Memory B cell (primary cell): Measurements from ENCODE around the gene AUTS2.
A peak's percentile ranks its signal among the peaks of the same experiment; 100 is the strongest.

Source experiments
- ATAC-seq: fragments of 150-1000 bp; cut with Tn5 transposase; 2 replicates; pipeline ENCODE4 v1.10.0; 2021; ENCODE audit warnings: low read depth, mild to moderate bottlenecking, moderate library complexity
- DNase-seq, 2 donors: peaks; one replicate each; pipeline ENCODE4 v3.0.0; 2022; ENCODE audit warnings: low spot score in 2 of 2
- H3K27ac Mint-ChIP-seq: one replicate; pipeline ENCODE4 v1.8.0; 2022; ENCODE audit warnings: mild to moderate bottlenecking, moderate library complexity, mixed read lengths
- H3K27me3 Mint-ChIP-seq: one replicate; pipeline ENCODE4 v1.8.0; 2022; ENCODE audit warnings: mixed read lengths
- H3K36me3 Mint-ChIP-seq: one replicate; pipeline ENCODE4 v1.8.0; 2022; ENCODE audit warnings: mild to moderate bottlenecking, mixed read lengths
- H3K4me1 Mint-ChIP-seq: one replicate; pipeline ENCODE4 v1.8.0; 2022; ENCODE audit warnings: mixed read lengths
- H3K4me3 Mint-ChIP-seq: one replicate; pipeline ENCODE4 v1.8.0; 2022; ENCODE audit warnings: mild to moderate bottlenecking, moderate library complexity, mixed read lengths
- H3K9me3 Mint-ChIP-seq: one replicate; pipeline ENCODE4 v1.8.0; 2022; ENCODE audit warnings: mixed read lengths

AUTS2 gene

DNA sequence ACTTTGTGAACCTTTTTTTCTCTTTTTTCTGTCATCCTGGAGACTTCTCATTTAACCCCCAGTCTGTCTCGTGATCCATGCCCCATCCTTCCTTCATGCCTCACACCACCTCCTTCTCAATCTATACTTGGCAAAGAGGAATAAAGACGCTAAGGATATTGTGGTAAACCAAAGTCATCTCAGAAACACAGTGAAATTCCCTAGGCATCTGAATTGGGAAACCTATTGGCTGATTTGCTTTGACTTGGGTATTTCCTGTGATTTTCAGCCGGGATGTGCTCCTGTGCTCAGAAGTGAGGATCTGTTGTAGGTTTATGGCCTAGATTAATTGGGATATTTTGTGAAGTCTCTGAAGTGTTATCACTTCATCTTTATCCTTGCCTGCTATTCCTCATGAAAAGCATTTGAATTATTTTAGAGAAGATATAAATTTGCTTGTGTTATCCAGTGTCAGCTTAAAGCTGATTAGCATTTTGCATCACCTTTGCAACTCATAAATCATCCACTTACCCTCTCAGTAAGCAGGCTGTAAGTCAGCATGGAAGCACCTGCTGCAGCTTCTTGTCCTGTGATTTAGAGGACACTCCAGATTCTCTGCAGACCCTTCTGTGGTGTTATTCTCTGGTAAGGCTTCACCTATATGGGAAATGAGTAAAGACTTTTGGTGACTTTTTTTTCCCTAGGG is 138.0 kb downstream of the AUTS2 start:
- no peak for ATAC-seq

DNA sequence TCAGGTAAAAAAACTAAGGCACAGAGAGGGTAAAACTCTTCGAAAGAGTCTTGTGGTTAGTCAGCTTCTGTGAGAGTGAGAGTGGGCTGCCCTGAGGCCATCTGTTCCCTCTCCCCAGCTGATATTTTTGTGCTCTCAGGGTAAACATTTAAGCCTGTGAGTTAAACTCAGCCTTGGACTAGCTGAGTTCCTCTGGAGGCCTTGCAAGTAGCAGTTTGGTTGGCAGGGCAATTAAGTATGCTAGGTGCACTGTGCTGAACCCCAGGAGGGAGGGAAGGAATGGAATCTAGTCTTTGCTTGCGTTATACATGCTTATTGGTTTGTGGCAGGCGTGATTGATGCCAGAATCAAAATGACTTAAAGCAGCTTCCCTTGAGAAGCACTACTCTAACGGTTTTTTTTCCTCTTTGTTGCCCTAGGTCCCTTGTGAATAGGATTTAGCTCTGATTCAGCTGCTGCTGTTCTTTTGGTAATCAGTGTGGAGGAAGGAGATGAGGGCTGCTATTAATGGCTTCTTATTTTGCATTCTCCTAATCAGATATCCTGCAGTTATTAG is 140.2 kb downstream of the AUTS2 start:
- no peaks in the 10 kb centered on the region for H3K27me3 Mint-ChIP-seq
- peaks cover 17% of the 10 kb centered on the region for H3K4me1 Mint-ChIP-seq
- H3K9me3 Mint-ChIP-seq = no peaks in the 10 kb centered on the region
- ATAC-seq (peak; percentile 22), DNase-seq (no peak)
- H3K4me3 Mint-ChIP-seq = no peak overlapping the region
- no peaks in the 10 kb centered on the region for H3K36me3 Mint-ChIP-seq
- H3K27ac Mint-ChIP-seq = peak overlapping the region; percentile 24

More for the DNA sequence above, 138.0 kb downstream of the AUTS2 start:
- H3K36me3 Mint-ChIP-seq = no peaks in the 10 kb centered on the region
- no peak for DNase-seq
- no peaks in the 10 kb centered on the region for H3K27me3 Mint-ChIP-seq
- no peak overlapping the region for H3K27ac Mint-ChIP-seq
- no peaks in the 10 kb centered on the region for H3K9me3 Mint-ChIP-seq
- H3K4me1 Mint-ChIP-seq = peaks cover 21% of the 10 kb centered on the region
- H3K4me3 Mint-ChIP-seq = no peak overlapping the region

- Mint-ChIP-seq H3K9me3 (no peaks in the 10 kb centered on the region), H3K27ac (peak overlapping the region; percentile 49), H3K27me3 (no peaks in the 10 kb centered on the region), H3K4me3 (no peak overlapping the region), H3K36me3 (no peaks in the 10 kb centered on the region), H3K4me1 (peaks cover 17% of the 10 kb centered on the region)
- ATAC-seq (peak; percentile 31), DNase-seq (no peak)
These were observed 140.9 kb downstream of the AUTS2 start for GRCh38 chr7:69739190-69739589.

- H3K4me3 Mint-ChIP-seq = peak overlapping the region; percentile 4
These were observed 141.7 kb downstream of the AUTS2 start for GRCh38 chr7:69739931-69740431.

DNA sequence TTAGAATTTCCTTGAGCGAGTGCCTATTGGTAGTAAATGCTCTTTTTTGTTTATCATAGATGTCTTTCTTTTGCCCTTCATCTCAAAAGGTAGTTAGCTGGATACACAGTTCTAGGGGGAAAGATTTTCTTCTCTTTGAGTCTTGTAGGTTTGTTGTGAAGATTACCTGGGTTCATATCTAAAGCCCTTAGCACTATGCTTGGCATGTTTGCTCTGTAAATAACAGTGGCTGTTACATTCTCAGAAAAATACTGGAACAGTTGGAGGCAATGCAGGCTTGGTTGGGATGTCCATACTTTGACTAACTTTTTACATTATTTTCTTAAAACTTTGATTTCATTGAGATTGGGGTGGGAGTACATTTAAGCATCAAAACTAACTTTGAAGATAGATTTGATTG is 144.0 kb downstream of the AUTS2 start:
- DNase-seq = no peak
- peaks cover 2% of the 10 kb centered on the region for H3K27me3 Mint-ChIP-seq
- H3K4me3 Mint-ChIP-seq = no peak overlapping the region
- H3K4me1 Mint-ChIP-seq = peaks cover 19% of the 10 kb centered on the region
- no peak for ATAC-seq
- H3K27ac Mint-ChIP-seq = no peak overlapping the region
- peaks cover 2% of the 10 kb centered on the region for H3K36me3 Mint-ChIP-seq
- H3K9me3 Mint-ChIP-seq = no peaks in the 10 kb centered on the region

More at GRCh38 chr7:69739931-69740431, 141.7 kb downstream of the AUTS2 start:
- Mint-ChIP-seq H3K9me3 (no peaks in the 10 kb centered on the region), H3K4me1 (peaks cover 17% of the 10 kb centered on the region), H3K27ac (peak overlapping the region; percentile 49), H3K27me3 (no peaks in the 10 kb centered on the region), H3K36me3 (no peaks in the 10 kb centered on the region)
- DNase-seq (peak; percentile 13 to 16), ATAC-seq (peak; percentile 73)

DNA sequence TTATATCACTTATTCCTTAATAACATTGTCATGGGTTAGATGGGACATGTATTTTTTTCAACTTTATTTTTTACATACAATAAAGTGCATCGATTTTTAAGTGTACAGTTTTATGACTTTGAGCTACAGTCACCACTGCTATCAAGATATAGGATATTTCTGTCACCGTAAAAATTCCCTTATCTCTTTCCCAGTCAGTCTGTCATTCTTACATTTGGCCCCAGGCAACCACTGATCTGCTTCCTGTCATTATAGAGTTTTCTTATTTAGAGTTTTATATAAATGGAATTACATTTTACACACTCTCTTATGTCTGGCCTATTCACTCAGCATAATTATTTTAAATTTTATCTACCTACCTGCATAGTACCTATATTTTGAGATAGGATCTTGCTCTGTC is 145.2 kb downstream of the AUTS2 start:
- Mint-ChIP-seq H3K9me3 (no peaks in the 10 kb centered on the region), H3K27ac (no peak overlapping the region), H3K27me3 (peaks cover 2% of the 10 kb centered on the region), H3K36me3 (peaks cover 5% of the 10 kb centered on the region), H3K4me3 (no peak overlapping the region), H3K4me1 (peaks cover 20% of the 10 kb centered on the region)
- DNase-seq = no peak
- ATAC-seq = no peak

- ATAC-seq (no peak), DNase-seq (no peak)
- Mint-ChIP-seq H3K4me1 (peaks cover 15% of the 10 kb centered on the region), H3K27ac (no peak overlapping the region), H3K27me3 (peaks cover 2% of the 10 kb centered on the region), H3K4me3 (no peak overlapping the region), H3K9me3 (no peaks in the 10 kb centered on the region), H3K36me3 (peaks cover 5% of the 10 kb centered on the region)
These were observed 145.8 kb downstream of the AUTS2 start for GRCh38 chr7:69744026-69744425.

GRCh38 chr7:69746383-69746782 is 148.1 kb downstream of the AUTS2 start:
- Mint-ChIP-seq H3K4me3 (no peak overlapping the region), H3K27ac (no peak overlapping the region), H3K27me3 (peaks cover 2% of the 10 kb centered on the region), H3K9me3 (no peaks in the 10 kb centered on the region), H3K36me3 (peaks cover 5% of the 10 kb centered on the region), H3K4me1 (peaks cover 12% of the 10 kb centered on the region)
- ATAC-seq = no peak
- DNase-seq = no peak

GRCh38 chr7:69747144-69747543 is 148.9 kb downstream of the AUTS2 start:
- H3K4me1 Mint-ChIP-seq = peaks cover 12% of the 10 kb centered on the region

GRCh38 chr7:69748530-69748929 is 150.3 kb downstream of the AUTS2 start:
- Mint-ChIP-seq H3K36me3 (peaks cover 5% of the 10 kb centered on the region), H3K27me3 (peaks cover 2% of the 10 kb centered on the region), H3K4me1 (peaks cover 15% of the 10 kb centered on the region), H3K9me3 (no peaks in the 10 kb centered on the region), H3K27ac (peak overlapping the region; percentile 7), H3K4me3 (no peak overlapping the region)
- DNase-seq = no peak
- ATAC-seq = no peak

More at GRCh38 chr7:69747144-69747543, 148.9 kb downstream of the AUTS2 start:
- peaks cover 5% of the 10 kb centered on the region for H3K36me3 Mint-ChIP-seq
- DNase-seq = no peak
- no peaks in the 10 kb centered on the region for H3K9me3 Mint-ChIP-seq
- no peak overlapping the region for H3K27ac Mint-ChIP-seq
- ATAC-seq = no peak
- peaks cover 2% of the 10 kb centered on the region for H3K27me3 Mint-ChIP-seq
- H3K4me3 Mint-ChIP-seq = no peak overlapping the region

DNA sequence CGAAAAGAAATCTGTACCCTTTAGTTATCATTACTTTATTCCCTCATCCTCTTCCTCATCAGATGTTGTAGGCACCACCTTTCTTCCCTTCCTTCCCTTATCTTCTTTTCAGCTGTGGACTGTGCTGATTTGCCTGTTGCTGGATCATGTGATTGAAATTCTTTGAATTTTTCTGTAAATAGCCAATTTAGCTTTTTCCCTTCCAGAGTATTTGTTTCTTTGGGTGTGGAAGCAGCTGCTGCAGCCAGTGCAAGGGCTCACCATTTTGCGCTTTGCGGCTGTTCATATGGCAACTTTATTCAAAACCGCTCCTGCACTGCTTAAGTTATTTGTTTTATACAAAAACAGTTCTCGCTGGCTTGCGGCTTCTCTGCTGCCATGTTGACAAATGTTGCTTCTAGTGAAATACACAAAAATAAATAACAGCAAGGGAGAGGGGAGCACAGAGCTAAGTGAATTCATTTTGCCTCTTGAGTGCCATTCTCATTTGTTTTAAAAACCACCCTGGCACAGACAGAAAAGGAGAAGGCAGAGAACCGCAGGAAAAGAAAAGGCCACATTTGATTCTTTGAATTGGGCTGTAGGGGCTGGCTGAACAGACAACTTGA is 151.2 kb downstream of the AUTS2 start:
- DNase-seq (no peak), ATAC-seq (no peak)
- Mint-ChIP-seq H3K4me1 (peaks cover 21% of the 10 kb centered on the region), H3K9me3 (no peaks in the 10 kb centered on the region), H3K4me3 (no peak overlapping the region), H3K27ac (no peak overlapping the region), H3K36me3 (peaks cover 5% of the 10 kb centered on the region), H3K27me3 (peaks cover 2% of the 10 kb centered on the region)

DNA sequence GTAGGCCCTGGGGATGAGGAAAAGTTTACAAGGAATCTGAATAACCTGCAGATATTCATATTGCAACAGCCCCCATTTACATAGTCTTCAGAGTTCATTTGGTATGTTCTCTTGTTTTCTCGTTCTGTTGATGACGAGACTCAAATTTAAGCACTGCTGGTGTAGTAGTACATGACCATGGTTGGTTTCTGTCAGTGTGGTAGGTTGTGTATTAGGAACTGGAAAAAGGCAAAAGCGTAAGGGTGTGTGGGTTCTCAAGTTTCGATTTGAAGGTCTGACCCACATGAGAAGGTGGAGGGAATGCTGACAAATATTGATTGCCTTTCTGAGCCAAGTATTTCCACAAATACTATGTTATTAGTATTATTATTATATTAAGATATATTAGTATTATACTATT is 151.7 kb downstream of the AUTS2 start:
- no peak overlapping the region for H3K4me3 Mint-ChIP-seq
- no peak for ATAC-seq
- no peaks in the 10 kb centered on the region for H3K9me3 Mint-ChIP-seq
- peaks cover 2% of the 10 kb centered on the region for H3K27me3 Mint-ChIP-seq
- H3K27ac Mint-ChIP-seq = no peak overlapping the region
- peaks cover 23% of the 10 kb centered on the region for H3K4me1 Mint-ChIP-seq
- H3K36me3 Mint-ChIP-seq = peaks cover 5% of the 10 kb centered on the region
- no peak for DNase-seq

DNA sequence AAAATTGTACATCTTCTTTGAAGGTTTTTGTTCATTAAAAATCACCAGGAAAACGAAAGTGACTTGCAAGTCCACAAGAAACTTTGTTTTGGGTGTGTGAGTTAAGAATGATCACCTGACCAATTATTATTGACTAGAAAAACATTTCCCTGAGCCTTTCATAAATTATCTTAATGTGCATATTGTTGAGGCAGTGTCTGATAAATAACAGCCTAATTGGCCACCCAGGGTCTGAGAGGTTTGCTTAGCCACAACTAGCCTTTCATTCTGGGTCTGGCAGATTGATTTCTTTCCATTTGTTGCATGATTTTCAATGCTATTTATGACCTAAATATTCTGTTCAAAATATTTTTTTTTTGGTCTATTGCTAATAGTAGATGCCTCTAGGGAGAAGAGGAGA is 152.8 kb downstream of the AUTS2 start:
- H3K27me3 Mint-ChIP-seq = peaks cover 2% of the 10 kb centered on the region
- H3K27ac Mint-ChIP-seq = no peak overlapping the region
- ATAC-seq (no peak), DNase-seq (no peak)
- H3K4me1 Mint-ChIP-seq = peaks cover 23% of the 10 kb centered on the region
- H3K4me3 Mint-ChIP-seq = no peak overlapping the region
- peaks cover 5% of the 10 kb centered on the region for H3K36me3 Mint-ChIP-seq
- no peaks in the 10 kb centered on the region for H3K9me3 Mint-ChIP-seq

DNA sequence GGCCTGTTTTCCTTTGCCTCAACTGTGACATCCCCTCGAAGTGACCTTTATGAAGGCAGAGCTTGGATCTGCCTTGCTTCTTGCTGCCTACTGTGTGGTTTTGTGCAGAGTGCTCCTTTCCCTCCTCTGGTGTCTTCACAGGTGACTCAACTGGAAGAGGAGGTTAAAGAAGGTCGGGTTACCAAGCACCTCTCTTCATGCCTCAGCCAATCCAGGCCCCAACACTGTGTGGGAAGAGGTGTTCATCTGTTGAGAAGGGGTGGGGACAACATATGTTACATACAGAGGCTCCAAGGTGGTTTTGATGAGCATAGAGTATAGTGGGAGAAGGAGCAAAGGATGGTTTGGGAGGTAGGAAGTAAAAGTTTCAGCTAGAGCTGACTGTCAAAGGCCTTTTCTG is 155.7 kb downstream of the AUTS2 start:
- Mint-ChIP-seq H3K27me3 (no peaks in the 10 kb centered on the region), H3K36me3 (no peaks in the 10 kb centered on the region), H3K27ac (no peak overlapping the region), H3K9me3 (no peaks in the 10 kb centered on the region), H3K4me3 (no peak overlapping the region), H3K4me1 (peaks cover 23% of the 10 kb centered on the region)
- ATAC-seq (no peak), DNase-seq (no peak)
